Endodermal cell (in vitro differentiated cells): ENCODE results near the gene CLSTN1. TPM values are rescaled to one million over a fixed set of nuclear protein-coding genes. Genes with fewer than 3 reads are reported as not detected.

Source experiments
- DNase-seq: peaks from one replicate; pipeline ENCODE4 v3.0.0-alpha.2; 2017
- H3K27ac ChIP-seq: 2 replicates; pipeline ENCODE4 v1.5.1; 2013; ENCODE audit warnings: mild to moderate bottlenecking, low read depth, low read length, moderate library complexity
- H3K27me3 ChIP-seq: 2 replicates; pipeline ENCODE4 v1.6.1; 2013; ENCODE audit warnings: mild to moderate bottlenecking, low read length, moderate library complexity; ENCODE audit not compliant: insufficient read depth, control insufficient read depth, poor library complexity, severe bottlenecking
- H3K36me3 ChIP-seq: 2 replicates; pipeline ENCODE4 v1.7.0; 2013; ENCODE audit warnings: mild to moderate bottlenecking, low read length, moderate library complexity; ENCODE audit not compliant: control insufficient read depth, insufficient read depth
- H3K4me1 ChIP-seq: one replicate; pipeline ENCODE4 v1.7.0; 2013; ENCODE audit warnings: low read length; ENCODE audit not compliant: control insufficient read depth, insufficient read depth
- H3K4me3 ChIP-seq: 2 replicates; pipeline ENCODE4 v1.5.1; 2013; ENCODE audit warnings: mild to moderate bottlenecking, low read length, moderate library complexity
- H3K9ac ChIP-seq: 2 replicates; pipeline ENCODE4 v1.6.1; 2013; ENCODE audit warnings: mild to moderate bottlenecking, low read length, moderate library complexity; ENCODE audit not compliant: poor library complexity, severe bottlenecking; ENCODE audit errors: extremely low read depth
- H3K9me3 ChIP-seq: 2 replicates; pipeline ENCODE4 v1.6.1; 2013; ENCODE audit warnings: mild to moderate bottlenecking, low read length, moderate library complexity; ENCODE audit not compliant: control insufficient read depth
- H3K27ac Mint-ChIP-seq: 2 replicates; pipeline ENCODE4 v1.8.0; 2020; ENCODE audit warnings: mixed read lengths
- H3K27me3 Mint-ChIP-seq: 2 replicates; pipeline ENCODE4 v1.8.0; 2021; ENCODE audit warnings: mild to moderate bottlenecking, mixed read lengths; ENCODE audit not compliant: insufficient read depth
- H3K36me3 Mint-ChIP-seq: 2 replicates; pipeline ENCODE4 v1.8.0; 2020; ENCODE audit warnings: low read depth, mixed read lengths
- H3K4me1 Mint-ChIP-seq: 2 replicates; pipeline ENCODE4 v1.8.0; 2020; ENCODE audit warnings: mixed read lengths
- H3K4me3 Mint-ChIP-seq: 2 replicates; pipeline ENCODE4 v1.8.0; 2020; ENCODE audit warnings: mild to moderate bottlenecking, moderate library complexity, mixed read lengths
- H3K9me3 Mint-ChIP-seq: 2 replicates; pipeline ENCODE4 v1.8.0; 2020; ENCODE audit warnings: mild to moderate bottlenecking, mixed read lengths
- CTCF ChIP-seq: fragments of 200-600 bp; sonication (generic); conservative IDR thresholded peaks from 2 replicates; pipeline ENCODE4 v1.5.0; 2021; ENCODE audit warnings: antibody characterized with exemption, mild to moderate bottlenecking
- WGBS, 2 experiments: methylation state at CpG; one replicate each; pipeline versions ENCODE4 v1.1.5 to v1.1.7; 2013; ENCODE audit warnings: missing lambda C conversion rate in 2 of 2, mixed read lengths in 1 of 2; ENCODE audit not compliant: insufficient coverage in 1 of 2, insufficient read length in 1 of 2; 5-methylcytosine and 5-hydroxymethylcytosine counted together
- total RNA-seq, 2 donors: library from RNA; stranded (reverse); fragmentation: NEBNext Ultra II Directional in 1 of 2; extraction: Animal tissue kit (Norgen Biotek cat#: 25700) in 1 of 2; gene quantifications; 2 replicates in 1 of 2; 3 replicates in 1 of 2; pipeline ENCODE4 v1.2.1, GENCODE V29; 2021

The CLSTN1 gene
- total RNA-seq, 2 donors from 2014 or later: 96.6 to 116 TPM

GRCh38 chr1:9703165-9703509 lies 120.6 kb downstream of the CLSTN1 start:
- DNase-seq: no peak
- H3K4me1 Mint-ChIP-seq: peaks cover 5% of the 10 kb centered on the region
- peaks cover 1% of the 10 kb centered on the region for H3K27me3 Mint-ChIP-seq
- H3K36me3 ChIP-seq: no peaks in the 10 kb centered on the region
- no peak for TF ChIP-seq CTCF
- H3K36me3 Mint-ChIP-seq: peaks cover 7% of the 10 kb centered on the region
- no peaks in the 10 kb centered on the region for H3K27me3 ChIP-seq
- WGBS, 2 experiments: 87 to 90% methylated on average over 4 to 5 of the region's 5 CpGs
- H3K4me3 Mint-ChIP-seq: no peak overlapping the region
- no peaks in the 10 kb centered on the region for H3K4me1 ChIP-seq
- no peak overlapping the region for H3K9ac ChIP-seq
- no peaks in the 10 kb centered on the region for H3K9me3 ChIP-seq
- no peak overlapping the region for H3K27ac ChIP-seq
- H3K27ac Mint-ChIP-seq: no peak overlapping the region
- H3K9me3 Mint-ChIP-seq: peaks cover 7% of the 10 kb centered on the region
- H3K4me3 ChIP-seq: no peak overlapping the region

GRCh38 chr1:9701665-9702064 lies 122.1 kb downstream of the CLSTN1 start:
- H3K4me3 Mint-ChIP-seq: no peak overlapping the region
- Histone ChIP-seq H3K27ac (no peak overlapping the region), H3K9ac (no peak overlapping the region), H3K9me3 (no peaks in the 10 kb centered on the region), H3K27me3 (no peaks in the 10 kb centered on the region), H3K4me1 (no peaks in the 10 kb centered on the region), H3K4me3 (no peak overlapping the region), H3K36me3 (no peaks in the 10 kb centered on the region)
- peaks cover 7% of the 10 kb centered on the region for H3K36me3 Mint-ChIP-seq
- no peak for DNase-seq
- 92 to 100% methylated on average over 2 to 4 of the region's 4 CpGs for WGBS, 2 experiments
- peaks cover 1% of the 10 kb centered on the region for H3K27me3 Mint-ChIP-seq
- TF ChIP-seq CTCF: no peak
- peaks cover 5% of the 10 kb centered on the region for H3K4me1 Mint-ChIP-seq
- no peak overlapping the region for H3K27ac Mint-ChIP-seq
- H3K9me3 Mint-ChIP-seq: peaks cover 7% of the 10 kb centered on the region

- Mint-ChIP-seq H3K4me3 (no peak overlapping the region), H3K27ac (no peak overlapping the region), H3K4me1 (peaks cover 5% of the 10 kb centered on the region), H3K27me3 (peaks cover 1% of the 10 kb centered on the region), H3K9me3 (peaks cover 7% of the 10 kb centered on the region), H3K36me3 (peaks cover 7% of the 10 kb centered on the region)
- Histone ChIP-seq H3K36me3 (no peaks in the 10 kb centered on the region), H3K27me3 (no peaks in the 10 kb centered on the region), H3K9ac (no peak overlapping the region), H3K27ac (no peak overlapping the region), H3K4me3 (no peak overlapping the region), H3K9me3 (no peaks in the 10 kb centered on the region), H3K4me1 (no peaks in the 10 kb centered on the region)
- WGBS, 2 experiments: 78 to 80% methylated on average over 9 to 12 of the region's 12 CpGs
- no peak for DNase-seq
- no peak for TF ChIP-seq CTCF
Measured at GRCh38 chr1:9700340-9700739, 123.4 kb downstream of the CLSTN1 start.
